Tibial nerve (tissue), 3 donors: ENCODE data around the gene CD1B.

Experiments
- POLR2A ChIP-seq, 2 donors: fragments of 450-650 bp; IDR thresholded peaks; one replicate each; pipeline ENCODE4 v1.6.1; 2017; ENCODE audit warnings: antibody characterized with exemption in 2 of 2, mild to moderate bottlenecking in 2 of 2, moderate library complexity in 2 of 2
- TF ChIP-seq, protein P1 (sequence below), 5 experiments: fragments of 200-600 bp in 3 of 5; fragments of 450-650 bp in 2 of 5; sonication (generic) in 3 of 5; IDR thresholded peaks; one replicate each; pipeline ENCODE4 v1.5.1; 2016 to 2019; ENCODE audit warnings: antibody characterized with exemption in 5 of 5, mild to moderate bottlenecking in 3 of 5, moderate library complexity in 2 of 5

DNA sequence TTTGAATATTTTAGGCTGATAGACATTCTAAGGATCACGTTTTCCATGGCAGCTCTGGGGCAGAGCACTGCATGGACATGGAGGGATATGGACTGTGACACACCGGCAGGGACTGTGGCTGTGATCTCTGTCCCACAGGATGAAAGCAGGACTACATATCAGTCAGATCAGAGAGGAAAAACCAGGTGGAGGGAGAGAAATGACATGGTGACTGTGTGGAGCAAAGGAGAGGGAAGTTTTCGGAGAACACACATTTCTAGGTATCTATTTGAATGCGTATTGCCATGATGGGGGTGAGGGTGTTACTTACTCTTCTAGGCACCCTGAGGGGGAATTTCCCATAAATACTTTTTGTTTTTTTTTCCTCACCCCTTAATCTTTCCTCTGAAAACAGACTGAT lies 44.8 kb downstream of the CD1B start:
- TF ChIP-seq, protein P1, sequence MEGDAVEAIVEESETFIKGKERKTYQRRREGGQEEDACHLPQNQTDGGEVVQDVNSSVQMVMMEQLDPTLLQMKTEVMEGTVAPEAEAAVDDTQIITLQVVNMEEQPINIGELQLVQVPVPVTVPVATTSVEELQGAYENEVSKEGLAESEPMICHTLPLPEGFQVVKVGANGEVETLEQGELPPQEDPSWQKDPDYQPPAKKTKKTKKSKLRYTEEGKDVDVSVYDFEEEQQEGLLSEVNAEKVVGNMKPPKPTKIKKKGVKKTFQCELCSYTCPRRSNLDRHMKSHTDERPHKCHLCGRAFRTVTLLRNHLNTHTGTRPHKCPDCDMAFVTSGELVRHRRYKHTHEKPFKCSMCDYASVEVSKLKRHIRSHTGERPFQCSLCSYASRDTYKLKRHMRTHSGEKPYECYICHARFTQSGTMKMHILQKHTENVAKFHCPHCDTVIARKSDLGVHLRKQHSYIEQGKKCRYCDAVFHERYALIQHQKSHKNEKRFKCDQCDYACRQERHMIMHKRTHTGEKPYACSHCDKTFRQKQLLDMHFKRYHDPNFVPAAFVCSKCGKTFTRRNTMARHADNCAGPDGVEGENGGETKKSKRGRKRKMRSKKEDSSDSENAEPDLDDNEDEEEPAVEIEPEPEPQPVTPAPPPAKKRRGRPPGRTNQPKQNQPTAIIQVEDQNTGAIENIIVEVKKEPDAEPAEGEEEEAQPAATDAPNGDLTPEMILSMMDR (IDR thresholded peaks at IDR 0.05): no peak
- TF ChIP-seq POLR2A (IDR thresholded peaks at IDR 0.05): no peak
